Measurements from ENCODE around the gene VEZF1.
"Not testable (repeated sequence)": the region's sequence is repeated elsewhere in the genome, so short reads cannot be mapped to it uniquely, and the experiment has no call there.

Gene VEZF1

GRCh38 chr17:57965521-57966160 is 22.4 kb downstream of the VEZF1 start:
- Histone ChIP-seq H3K9me3 (ENCODE audit: control insufficient read depth, low read length) (no peaks in the 10 kb centered on the region), H3K36me3 (ENCODE audit: control insufficient read depth, insufficient read depth, low read length) (no peaks in the 10 kb centered on the region), H3K79me2 (no peaks in the 10 kb centered on the region), H2AFZ (no peak overlapping the region), H3K4me2 (ENCODE audit: low read length) (no peak overlapping the region), H3K27me3 (ENCODE audit: control insufficient read depth, insufficient read depth, low read length) (no peaks in the 10 kb centered on the region), H3K4me1 (no peaks in the 10 kb centered on the region), H3K9ac (no peak overlapping the region), H3K4me3 (ENCODE audit: low read depth, low read length) (no peak overlapping the region), H3K27ac (no peak overlapping the region)
- TF ChIP-seq CTCF (IDR thresholded peaks at IDR 0.05) = no peak

GRCh38 chr17:57963149-57963511 is 24.9 kb downstream of the VEZF1 start:
- H3K36me3 ChIP-seq (ENCODE audit: control insufficient read depth, insufficient read depth, low read length) = no peaks in the 10 kb centered on the region
- no peak overlapping the region for H3K4me3 ChIP-seq (ENCODE audit: low read depth, low read length)
- no peak overlapping the region for H3K9ac ChIP-seq
- no peak overlapping the region for H3K4me2 ChIP-seq (ENCODE audit: low read length)
- no peak overlapping the region for H2AFZ ChIP-seq
- no peaks in the 10 kb centered on the region for H3K79me2 ChIP-seq
- H3K4me1 ChIP-seq = no peaks in the 10 kb centered on the region
- no peak for TF ChIP-seq CTCF (IDR thresholded peaks at IDR 0.05)
- H3K27me3 ChIP-seq (ENCODE audit: control insufficient read depth, insufficient read depth, low read length) = no peaks in the 10 kb centered on the region
- H3K27ac ChIP-seq = no peak overlapping the region
- no peaks in the 10 kb centered on the region for H3K9me3 ChIP-seq (ENCODE audit: control insufficient read depth, low read length)

- H3K27ac ChIP-seq = no peak overlapping the region
- TF ChIP-seq CTCF (IDR thresholded peaks at IDR 0.05) = no peak
- H3K36me3 ChIP-seq (ENCODE audit: control insufficient read depth, insufficient read depth, low read length) = no peaks in the 10 kb centered on the region
- H3K27me3 ChIP-seq (ENCODE audit: control insufficient read depth, insufficient read depth, low read length) = no peaks in the 10 kb centered on the region
- H3K4me1 ChIP-seq = no peaks in the 10 kb centered on the region
- no peak overlapping the region for H3K4me2 ChIP-seq (ENCODE audit: low read length)
- no peak overlapping the region for H3K9ac ChIP-seq
- H3K79me2 ChIP-seq = no peaks in the 10 kb centered on the region
- H3K4me3 ChIP-seq (ENCODE audit: low read depth, low read length) = no peak overlapping the region
- H3K9me3 ChIP-seq (ENCODE audit: control insufficient read depth, low read length) = no peaks in the 10 kb centered on the region
- H2AFZ ChIP-seq = no peak overlapping the region
These were observed 25.5 kb downstream of the VEZF1 start for GRCh38 chr17:57962279-57963148.

GRCh38 chr17:57959929-57960328 is 28.1 kb downstream of the VEZF1 start:
- Histone ChIP-seq H3K9ac (no peak overlapping the region), H3K79me2 (no peaks in the 10 kb centered on the region), H3K4me3 (ENCODE audit: low read depth, low read length) (no peak overlapping the region), H3K9me3 (ENCODE audit: control insufficient read depth, low read length) (no peaks in the 10 kb centered on the region), H3K27me3 (ENCODE audit: control insufficient read depth, insufficient read depth, low read length) (no peaks in the 10 kb centered on the region), H3K4me2 (ENCODE audit: low read length) (no peak overlapping the region), H3K27ac (no peak overlapping the region), H3K36me3 (ENCODE audit: control insufficient read depth, insufficient read depth, low read length) (no peaks in the 10 kb centered on the region), H2AFZ (no peak overlapping the region), H3K4me1 (peaks cover 10% of the 10 kb centered on the region)
- no peak for TF ChIP-seq CTCF (IDR thresholded peaks at IDR 0.05)

GRCh38 chr17:57958391-57958790 is 29.7 kb downstream of the VEZF1 start:
- not testable (repeated sequence) for H3K4me3 ChIP-seq (ENCODE audit: low read depth, low read length); H3K4me2 ChIP-seq (ENCODE audit: low read length); H3K27me3 ChIP-seq (ENCODE audit: control insufficient read depth, insufficient read depth, low read length); H3K9me3 ChIP-seq (ENCODE audit: control insufficient read depth, low read length); H2AFZ ChIP-seq; H3K36me3 ChIP-seq (ENCODE audit: control insufficient read depth, insufficient read depth, low read length); H3K9ac ChIP-seq; H3K79me2 ChIP-seq; H3K27ac ChIP-seq
- H3K4me1 ChIP-seq = peaks cover 12% of the 10 kb centered on the region
